GM19463 (cell line): ENCODE results near the gene MPG.

Source experiments
- ATAC-seq: cut with Tn5 transposase; IDR thresholded peaks from one replicate; pipeline ENCODE4 v1.9.1; 2021; ENCODE audit warnings: mild to moderate bottlenecking, moderate library complexity; ENCODE audit not compliant: unreplicated experiment

The MPG gene

DNA sequence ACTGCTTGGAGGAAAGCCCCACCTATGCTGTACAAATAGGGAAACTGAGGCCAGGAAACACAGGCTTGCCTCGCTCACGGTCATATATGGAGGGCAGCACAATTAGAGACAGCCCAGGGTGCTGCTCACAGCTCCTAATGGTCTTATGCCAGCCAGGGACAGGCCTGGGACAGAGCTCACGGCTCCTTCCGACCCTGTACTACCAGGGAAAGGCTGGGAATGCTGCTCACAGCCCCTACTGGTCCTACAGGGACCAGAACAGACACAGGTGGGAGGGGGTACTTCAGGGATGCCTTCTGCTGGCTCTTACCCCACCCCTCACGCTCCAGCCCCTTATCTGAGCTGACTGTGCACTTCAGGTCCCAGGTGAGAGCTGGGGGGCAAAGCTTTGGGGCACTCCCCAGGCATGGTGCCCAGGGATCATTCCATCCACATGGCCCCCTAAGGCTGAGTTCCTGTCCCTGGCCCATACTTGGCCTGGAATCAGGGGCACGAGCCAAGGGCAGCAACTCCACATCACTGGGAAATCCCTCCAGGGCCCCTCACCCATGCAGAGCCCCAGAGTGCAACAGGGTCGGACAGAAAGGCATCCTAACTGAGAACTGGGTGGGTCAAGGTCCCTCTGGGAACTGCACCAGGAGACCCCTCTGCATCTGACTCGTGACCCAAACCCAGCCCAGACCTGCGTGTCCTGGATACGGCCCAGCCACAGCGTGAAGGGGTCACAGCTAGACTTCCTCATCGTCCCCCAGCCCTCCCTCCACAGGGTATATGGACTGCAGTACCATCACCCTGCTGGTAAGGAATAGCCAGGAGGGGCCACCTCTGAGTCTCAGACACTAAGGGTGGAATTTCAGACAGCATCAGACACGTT, 11.5 kb upstream of the MPG start:
- no peak for ATAC-seq

DNA sequence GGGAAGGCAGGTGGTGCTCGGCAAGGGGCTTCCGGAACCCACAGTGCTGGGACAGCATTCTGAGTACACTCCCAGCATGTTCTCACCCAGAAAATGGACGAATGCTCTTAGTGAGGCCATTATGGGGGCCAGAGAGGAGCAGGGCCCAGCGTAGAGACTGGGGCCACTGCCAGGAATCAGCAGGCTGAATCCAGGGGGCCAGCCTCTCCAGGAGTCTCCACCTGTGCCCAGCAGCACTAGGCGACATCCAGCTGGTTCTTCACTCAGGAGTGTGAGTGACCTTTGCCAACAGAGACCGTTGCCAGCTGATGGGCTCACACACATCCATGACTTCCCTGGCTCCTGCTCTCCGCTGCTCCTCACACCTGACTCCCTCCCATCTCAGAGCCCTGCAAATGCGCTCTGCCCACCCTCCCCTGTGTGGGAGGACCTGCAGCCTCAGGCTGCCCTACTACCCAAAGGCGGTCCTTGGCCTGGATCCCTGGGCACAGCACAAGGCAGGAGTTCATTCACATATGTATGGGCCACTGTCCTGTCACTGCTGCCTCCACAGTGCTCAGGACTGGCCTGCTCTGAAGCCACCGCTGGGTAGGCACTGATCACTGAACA, 10.7 kb upstream of the MPG start:
- ATAC-seq: no peak

DNA sequence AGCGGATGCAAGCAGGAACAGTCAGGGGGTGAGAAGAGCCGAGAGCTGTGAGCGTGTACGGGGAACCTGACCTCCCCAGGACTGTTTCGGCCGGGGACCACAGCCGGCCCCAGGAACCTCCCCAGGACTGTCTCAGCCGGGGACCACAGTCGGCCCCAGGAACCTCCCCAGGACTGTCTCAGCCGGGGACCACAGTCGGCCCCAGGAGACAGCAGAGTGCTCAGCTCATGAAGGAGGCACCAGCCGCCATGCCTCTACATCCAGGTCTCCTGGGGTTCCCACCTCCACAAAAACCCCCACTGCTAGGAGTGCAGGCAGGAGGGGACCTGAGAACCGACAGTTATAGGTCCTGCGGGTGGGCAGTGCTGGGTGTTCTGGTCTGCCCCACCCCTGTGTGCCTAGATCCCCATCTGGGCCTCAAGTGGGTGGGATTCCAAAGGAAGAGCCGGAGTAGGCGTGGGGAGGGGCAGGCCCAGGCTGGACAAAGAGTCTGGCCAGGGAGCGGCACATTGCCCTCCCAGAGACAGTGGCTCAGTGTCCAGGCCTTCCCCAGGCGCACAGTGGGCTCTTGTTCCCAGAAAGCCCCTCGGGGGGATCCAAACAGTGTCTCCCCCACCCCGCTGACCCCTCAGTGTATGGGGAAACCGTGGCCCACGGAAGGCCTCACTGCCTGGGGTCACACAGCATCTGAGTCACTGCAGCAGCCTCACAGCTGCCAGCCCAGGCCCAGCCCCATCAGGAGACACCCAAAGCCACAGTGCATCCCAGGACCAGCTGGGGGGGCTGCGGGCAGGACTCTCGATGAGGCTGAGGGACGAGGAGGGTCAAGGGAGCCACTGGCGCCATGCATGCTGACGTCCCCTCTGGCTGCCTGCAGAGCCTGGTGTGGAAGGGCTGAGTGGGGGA, 9.9 kb upstream of the MPG start:
- no peak for ATAC-seq

DNA sequence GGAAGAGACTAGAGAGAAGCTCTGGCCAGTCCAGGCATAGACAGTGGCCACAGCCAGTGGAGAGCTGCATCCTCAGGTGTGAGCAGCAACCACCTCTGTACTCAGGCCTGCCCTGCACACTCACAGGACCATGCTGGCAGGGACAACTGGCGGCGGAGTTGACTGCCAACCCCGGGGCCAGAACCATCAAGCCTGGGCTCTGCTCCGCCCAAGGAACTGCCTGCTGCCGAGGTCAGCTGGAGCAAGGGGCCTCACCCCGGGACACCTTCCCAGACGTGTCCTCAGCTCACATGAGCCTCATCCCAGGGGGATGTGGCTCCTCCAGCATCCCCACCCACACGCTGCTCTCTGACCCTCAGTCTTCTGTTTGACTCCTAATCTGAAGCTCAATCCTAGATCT, 8.8 kb upstream of the MPG start:
- ATAC-seq: no peak

DNA sequence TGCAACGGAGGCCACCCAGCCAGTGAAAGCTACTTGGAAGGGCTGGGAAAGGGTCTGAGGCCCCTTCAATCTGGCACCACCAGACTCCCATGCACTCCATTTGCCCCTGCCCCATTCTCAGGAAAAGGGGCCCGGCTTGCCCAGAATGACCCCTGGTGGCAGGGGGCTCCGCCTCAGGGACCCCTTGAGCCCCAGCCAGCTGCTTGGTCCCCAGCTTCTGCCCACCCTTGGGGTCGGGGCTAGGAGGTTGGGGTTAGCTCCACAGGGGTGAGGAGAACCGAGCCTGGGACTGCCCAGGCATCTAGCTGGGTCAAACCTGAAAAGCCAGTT, 6.8 kb upstream of the MPG start:
- ATAC-seq: no peak

DNA sequence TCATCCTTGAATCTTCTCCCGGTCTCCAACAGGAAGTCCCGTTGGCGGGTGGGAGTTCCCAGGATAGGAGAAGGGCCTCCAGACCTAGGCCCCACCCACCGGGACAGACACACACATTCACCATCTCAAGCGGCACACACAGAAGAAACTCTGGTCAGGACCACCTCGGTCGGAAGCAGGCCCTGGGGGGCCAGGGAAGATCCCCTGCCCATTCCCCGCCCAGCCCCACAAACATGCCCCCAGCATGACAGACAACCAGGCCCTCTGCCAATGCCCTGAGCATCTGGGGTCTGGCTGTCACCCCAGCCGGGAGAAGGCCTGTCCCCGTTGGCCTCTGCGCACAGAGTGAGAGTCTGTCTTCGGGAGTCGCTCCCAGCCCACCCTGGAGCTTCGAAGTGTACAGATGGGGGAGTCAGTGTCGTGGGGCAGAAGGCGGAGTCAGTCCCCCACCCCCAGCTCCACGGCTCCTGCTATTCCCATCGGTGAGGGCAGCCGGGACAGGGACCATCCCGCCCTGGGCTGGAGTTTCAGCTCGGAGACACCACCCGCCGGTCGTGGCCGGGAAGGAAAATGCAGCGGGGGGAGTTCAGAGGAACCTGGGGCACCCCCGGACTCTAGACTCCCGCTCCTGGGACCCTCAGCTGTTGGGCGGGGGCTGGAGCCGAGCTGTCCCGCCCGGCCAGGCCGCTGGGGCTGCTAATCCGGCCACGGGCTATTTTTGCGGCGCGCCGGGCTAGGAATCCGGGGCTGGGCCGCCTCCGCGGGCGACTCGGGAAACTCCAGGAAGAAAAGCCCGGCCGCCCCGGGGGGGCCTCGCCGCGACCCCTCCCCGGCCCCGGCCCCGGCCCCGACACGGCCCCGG, 6.3 kb upstream of the MPG start:
- ATAC-seq: no peak

DNA sequence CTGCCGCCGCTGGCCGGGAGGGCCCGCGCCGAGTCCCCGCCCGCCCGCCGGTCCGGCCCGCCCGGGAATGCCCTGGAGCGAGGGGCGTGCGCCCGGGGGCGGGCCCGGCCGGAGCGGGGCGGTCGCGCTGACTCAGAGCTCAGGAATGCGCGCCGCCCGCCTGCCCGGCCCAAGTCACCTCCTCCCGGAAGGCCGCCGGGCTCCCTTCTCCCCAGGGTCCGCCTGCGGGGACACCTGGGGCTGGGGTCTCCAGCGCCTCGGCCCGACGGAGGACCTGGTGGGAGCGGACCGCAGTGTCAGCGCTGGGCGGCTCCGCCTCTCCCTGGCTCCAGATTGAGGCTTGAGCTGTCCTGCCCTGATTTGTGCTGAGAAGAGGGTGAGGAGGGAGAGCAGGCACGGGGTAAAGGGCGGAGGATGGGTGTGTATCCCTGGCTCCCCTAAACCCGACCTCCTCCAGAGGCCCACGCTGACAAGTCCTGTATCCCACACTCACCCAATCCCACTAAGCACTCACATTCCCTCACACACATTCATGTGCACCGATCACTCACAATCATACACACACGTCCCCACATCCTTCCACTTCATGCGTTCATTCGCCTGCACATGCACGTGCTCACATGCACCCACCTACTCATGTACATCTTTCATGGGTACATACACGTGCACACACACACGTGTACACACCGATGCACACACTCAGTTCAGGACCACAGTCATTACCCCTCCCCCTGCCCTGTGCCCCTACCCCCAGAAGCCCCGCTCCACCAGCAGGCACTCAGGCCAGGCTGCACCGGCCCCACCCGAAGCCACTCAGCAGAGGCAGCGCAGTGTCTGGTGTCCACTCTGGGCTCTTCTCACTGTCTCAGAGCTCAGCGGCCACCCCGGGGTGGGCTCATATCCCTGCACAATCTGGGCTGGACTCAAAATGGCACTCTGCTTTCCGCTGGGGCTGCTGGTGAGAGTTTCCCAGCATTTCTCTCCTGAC, 5.2 kb upstream of the MPG start, which contains the start of gene RHBDF1:
Gene RHBDF1 (minus strand): TSS at position 71 of the 988 bp plus-strand sequence. CDS start 7,616 bp downstream, outside the sequence.
- ATAC-seq: no peak

DNA sequence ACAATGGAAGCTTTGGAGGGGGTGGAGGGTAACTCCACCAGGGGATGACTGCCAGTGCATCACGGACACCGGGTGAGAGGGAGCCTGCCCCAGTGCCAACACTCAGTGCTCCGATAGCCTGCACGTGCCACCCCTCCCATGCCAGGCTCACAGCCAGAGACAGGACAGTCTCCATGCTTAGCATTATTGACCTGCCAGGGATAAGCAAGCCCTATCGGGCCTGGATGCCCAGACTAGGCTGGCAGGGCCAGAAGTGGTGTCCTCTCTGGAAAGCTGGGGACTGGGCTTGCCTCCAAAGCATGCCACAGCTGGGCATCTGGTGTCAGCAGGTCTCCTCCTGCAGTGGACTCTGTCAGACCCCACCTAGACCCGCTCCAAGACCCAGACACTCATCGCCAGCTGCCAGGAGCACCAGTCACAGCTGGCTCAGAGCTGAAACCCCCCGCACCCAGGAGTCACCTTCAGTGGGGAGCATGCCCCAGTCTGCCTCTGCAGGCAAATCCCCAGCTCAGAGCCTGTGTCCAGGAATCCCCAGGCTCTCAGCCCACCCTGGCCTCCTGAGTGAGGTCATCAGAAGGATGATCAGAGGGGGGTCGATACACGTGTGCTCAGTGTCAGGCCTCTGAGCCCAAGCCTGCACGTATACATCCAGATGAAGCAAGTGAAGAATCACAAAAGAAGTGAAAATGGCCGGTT, 3.8 kb upstream of the MPG start:
- no peak for ATAC-seq

DNA sequence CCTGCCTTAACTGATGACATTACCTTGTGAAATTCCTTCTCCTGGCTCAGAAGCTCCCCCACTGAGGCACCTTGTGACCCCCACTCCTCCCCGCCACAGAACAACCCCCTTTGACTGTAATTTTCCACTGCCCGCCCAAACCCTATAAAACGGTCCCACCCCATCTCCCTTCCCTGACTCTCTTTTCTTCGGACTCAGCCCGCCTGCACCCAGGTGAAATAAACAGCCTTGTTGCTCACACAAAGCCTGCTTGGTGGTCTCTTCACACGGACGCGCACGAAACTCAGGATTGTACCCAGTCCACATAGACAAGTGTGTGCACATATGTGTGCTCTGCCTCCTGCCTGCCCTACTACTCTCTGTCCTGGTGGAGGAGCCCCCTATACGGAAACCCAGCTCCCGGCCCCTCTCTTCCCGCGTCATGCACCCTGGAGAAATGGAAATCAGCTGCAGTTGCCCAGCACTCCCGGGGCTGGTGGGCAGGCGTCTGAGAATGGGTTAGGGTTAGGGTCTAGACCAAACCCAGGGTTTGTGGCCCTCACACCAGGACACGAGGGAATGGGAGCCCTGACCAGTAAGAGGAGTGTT, 3.2 kb upstream of the MPG start:
- ATAC-seq: no peak

DNA sequence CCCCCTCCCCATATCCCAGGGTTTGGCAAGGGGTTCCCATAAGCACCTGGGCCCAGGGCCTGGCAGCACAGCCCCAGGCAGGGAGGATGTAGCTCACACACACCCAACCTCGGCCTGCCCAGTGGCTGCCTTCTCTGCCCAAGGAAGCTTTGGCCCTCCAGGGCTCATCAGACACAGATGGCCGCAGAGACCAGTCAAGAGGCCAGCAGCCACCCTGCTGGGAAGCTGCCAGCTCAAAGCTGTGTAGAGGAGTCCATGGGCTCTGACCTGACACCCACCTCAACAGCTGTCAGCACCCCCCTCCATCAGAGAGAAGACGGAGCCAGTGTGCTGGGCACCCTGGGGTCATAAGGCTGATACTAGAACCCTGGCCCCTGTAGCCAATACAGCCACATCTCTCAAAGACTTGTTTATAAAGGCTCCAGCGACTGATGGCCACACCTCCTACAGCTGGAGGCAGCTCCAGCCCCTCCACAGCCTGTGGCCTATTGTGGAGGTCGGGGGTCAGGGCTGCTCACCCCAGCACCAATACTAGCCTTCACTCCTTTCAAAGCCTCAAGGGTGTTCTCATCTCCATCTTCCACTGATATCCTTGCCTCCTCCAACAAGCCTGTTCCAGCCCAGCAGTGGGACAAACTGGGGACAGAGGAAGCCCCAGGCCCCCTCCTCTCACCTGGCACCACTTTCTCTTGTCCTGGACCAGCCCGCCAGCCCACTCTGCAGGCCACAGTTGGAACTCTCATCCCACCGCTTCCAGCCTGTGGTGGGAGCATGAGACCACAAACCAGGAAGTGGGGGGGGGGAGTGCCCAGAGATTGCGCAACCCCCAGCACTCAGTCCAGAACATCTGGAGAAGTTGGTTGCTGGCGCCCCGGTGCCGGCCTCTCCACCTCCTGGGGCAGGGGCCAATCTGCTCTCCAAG, 2.2 kb upstream of the MPG start:
- ATAC-seq: no peak

DNA sequence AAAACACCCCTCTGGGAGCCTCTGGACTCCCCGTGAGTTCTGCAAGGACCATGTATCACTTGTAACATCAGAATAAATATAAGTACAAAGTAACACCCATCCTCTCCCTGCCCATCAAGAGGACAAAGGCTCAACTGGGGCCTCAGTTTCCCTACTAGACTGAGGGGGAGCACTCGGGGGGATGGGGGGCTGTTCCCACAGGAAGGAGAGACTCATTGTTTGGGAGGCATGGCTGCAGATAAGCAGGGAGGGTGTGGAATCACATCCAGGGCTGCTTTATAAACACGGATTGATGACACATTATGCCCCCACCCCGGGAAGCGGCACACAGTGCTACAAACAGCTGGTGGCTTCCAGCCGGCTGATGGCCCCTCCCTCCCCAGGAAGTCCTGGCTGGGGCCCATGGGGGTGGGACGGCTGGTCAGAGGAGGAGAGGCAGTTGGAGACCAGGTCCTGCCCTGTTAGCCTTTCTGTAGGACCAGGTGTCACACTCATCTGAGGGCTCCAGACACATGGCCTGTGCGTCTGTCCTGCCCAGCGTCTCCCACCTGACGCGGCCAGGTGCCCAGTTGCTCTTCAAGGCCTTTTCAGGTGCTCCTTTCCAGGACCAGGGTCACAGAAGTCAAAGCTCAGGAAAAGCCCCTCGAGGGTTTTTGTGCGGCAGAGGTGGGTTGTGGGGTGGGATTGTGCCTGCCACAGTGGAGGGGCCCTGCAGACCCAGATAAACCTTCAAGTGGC, 1.3 kb upstream of the MPG start:
- ATAC-seq: no peak

DNA sequence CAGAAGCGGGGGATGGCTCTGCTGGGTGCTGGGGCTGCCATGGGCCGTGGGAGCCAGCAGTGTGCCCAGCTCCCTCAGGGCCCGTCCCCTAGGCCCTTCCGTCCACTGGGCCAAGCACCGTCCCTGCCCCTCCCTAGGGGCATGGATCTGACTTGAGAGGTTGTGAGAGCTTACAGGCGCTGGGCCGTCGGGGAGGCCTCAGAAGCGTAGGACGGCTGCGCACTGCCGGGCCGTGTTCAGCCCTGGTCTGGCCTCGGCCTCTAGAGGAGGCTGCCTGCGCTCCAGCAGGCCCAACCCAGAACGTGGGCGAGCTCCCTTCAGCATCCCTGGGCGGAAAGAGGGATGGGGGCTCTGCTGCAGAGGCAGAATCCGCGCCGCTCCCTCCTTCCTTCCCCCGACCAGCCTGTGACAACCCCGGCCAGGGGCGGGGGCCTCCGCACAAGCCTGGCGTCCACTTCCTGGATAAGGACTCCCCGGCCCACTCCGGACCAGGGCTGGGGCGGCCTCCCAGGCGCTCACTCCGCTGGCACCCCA, 685 bp upstream of the MPG start:
- ATAC-seq: peak; percentile 21

DNA sequence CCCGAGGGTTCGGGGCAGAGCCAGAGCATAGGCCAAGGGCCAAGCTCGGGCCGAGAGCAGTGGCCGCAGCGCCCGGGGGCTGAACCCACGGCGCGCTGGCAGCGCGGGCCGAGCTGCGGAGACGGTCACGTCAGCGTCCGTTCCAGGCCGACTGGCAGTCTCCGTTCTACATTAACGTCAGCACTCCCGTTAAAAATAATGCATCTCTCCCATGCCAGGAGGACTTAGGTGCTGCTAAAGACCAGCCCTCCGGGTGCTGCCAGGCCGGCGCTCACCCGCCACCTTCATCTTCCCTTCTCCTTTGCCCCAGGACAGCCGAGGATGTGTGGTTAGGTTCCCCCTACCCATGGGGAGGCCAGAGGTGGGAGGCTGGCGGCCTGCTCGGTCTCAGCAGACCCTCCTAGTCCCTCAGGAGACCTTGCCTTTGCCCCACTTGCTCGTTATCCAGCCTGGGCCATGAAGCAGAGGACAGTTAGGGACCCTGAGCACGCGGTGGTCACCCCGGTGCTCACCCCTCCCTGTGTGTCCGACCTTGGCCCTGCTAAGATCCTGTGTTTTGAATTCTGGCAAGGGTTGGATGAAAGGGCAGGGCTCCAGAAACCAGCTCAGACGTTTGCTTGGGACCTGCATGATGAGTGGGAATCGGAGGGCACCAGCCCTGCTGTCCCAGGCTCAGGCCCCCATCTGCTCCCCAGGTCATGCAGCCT, 572 bp downstream of the MPG start:
- ATAC-seq: peak; percentile 28

DNA sequence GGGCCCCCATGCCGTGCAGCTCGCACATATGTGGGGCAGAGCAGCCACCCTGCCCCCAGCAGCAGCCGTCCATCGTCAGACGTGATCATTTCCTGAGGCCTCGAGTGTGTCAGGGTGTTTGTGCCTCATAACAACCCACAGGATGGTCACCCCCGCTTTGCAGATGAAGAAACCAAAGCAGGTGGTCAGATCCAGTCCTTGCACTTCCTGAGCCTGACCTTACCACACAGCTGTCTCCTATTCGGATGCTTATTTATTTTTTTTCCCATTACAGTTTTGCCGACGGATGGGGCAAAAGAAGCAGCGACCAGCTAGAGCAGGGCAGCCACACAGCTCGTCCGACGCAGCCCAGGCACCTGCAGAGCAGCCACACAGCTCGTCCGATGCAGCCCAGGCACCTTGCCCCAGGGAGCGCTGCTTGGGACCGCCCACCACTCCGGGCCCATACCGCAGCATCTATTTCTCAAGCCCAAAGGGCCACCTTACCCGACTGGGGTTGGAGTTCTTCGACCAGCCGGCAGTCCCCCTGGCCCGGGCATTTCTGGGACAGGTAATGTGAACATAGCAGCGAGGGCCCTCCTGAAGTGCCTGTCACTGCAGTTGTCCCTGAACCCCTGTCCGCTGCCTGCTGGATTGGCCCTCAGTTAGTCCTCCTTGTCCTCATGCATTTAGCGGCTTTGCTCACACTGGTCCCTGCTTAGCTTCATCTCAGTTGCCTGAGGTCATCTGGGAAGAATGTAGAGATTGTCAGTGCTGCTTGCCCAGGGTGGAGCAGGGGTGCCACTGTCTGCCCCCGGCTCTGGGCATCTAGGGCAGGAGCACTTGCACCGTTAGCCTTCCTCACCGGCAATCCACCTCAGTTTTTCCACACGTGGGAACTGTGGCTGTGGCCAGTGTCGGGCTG, 1.4 kb downstream of the MPG start:
- ATAC-seq: no peak
